Left forelimb (tissue), 1 donor: ENCODE measurements around the gene DNMT1.
"Not testable (repeated sequence)": the region's sequence is repeated elsewhere in the genome, so short reads cannot be mapped to it uniquely, and the experiment has no call there.

Source experiments
- DNase-seq: peaks from one replicate; pipeline ENCODE4 v3.0.0-alpha.2; 2018; ENCODE audit warnings: low spot score

Gene DNMT1

GRCh38 chr19:10222201-10222890 is 27.6 kb upstream of the DNMT1 start:
- no peak for DNase-seq

GRCh38 chr19:10220695-10221094 is 25.9 kb upstream of the DNMT1 start:
- DNase-seq, result no peak

- DNase-seq, result no peak
These were observed 24.9 kb upstream of the DNMT1 start for GRCh38 chr19:10219678-10220077.

GRCh38 chr19:10217085-10217484 is 22.3 kb upstream of the DNMT1 start:
- DNase-seq, result no peak

GRCh38 chr19:10214784-10215183 is 20.0 kb upstream of the DNMT1 start:
- DNase-seq, result no peak

- no peak for DNase-seq
These were observed 16.9 kb upstream of the DNMT1 start for GRCh38 chr19:10211691-10212090.

GRCh38 chr19:10211061-10211460 is 16.3 kb upstream of the DNMT1 start:
- DNase-seq, result no peak

- DNase-seq, result no peak
These were observed 14.6 kb upstream of the DNMT1 start for GRCh38 chr19:10209315-10209714.

GRCh38 chr19:10207026-10207425 is 12.3 kb upstream of the DNMT1 start:
- DNase-seq, result no peak

- DNase-seq, result no peak
These were observed 11.6 kb upstream of the DNMT1 start for GRCh38 chr19:10206226-10206885.

- DNase-seq, result no peak
These were observed 10.9 kb upstream of the DNMT1 start for GRCh38 chr19:10205636-10206035.

- no peak for DNase-seq
These were observed 8.9 kb upstream of the DNMT1 start for GRCh38 chr19:10203686-10204085.

- no peak for DNase-seq
These were observed 6.4 kb upstream of the DNMT1 start for GRCh38 chr19:10201176-10201575.

GRCh38 chr19:10200101-10200500 is 5.3 kb upstream of the DNMT1 start:
- DNase-seq, result not testable (repeated sequence)

- DNase-seq, result not testable (repeated sequence)
These were observed 4.3 kb upstream of the DNMT1 start for GRCh38 chr19:10198889-10199644.

- no peak for DNase-seq
These were observed 406 bp upstream of the DNMT1 start for GRCh38 chr19:10195199-10195519.

GRCh38 chr19:10193790-10194499 is 808 bp downstream of the DNMT1 start:
- no peak for DNase-seq

GRCh38 chr19:10192922-10193321 is 1.8 kb downstream of the DNMT1 start:
- no peak for DNase-seq

GRCh38 chr19:10191347-10191746 is 3.4 kb downstream of the DNMT1 start:
- no peak for DNase-seq

GRCh38 chr19:10190026-10190425 is 4.7 kb downstream of the DNMT1 start:
- DNase-seq, result no peak

GRCh38 chr19:10189616-10190015 is 5.1 kb downstream of the DNMT1 start:
- no peak for DNase-seq

GRCh38 chr19:10187315-10187714 is 7.4 kb downstream of the DNMT1 start:
- no peak for DNase-seq

- no peak for DNase-seq
These were observed 10.1 kb downstream of the DNMT1 start for GRCh38 chr19:10184636-10185035.
